A673 (cell line): Measurements from ENCODE around the gene ACTN4. TPM values are rescaled to one million over a fixed set of nuclear protein-coding genes. Genes with fewer than 3 reads are reported as not detected.

ENCODE experiments used
- BruUV-seq: library from RNA; stranded (reverse); fragments of 400-500 nt; replicated peaks from 2 replicates; lab custom pipeline; 2021; lab: Mats Ljungman, UMichigan
- CTCF ChIA-PET: fragments of 300-600 bp; sonication (Branson Sonifier 250); formaldehyde crosslinking; loops from one replicate; lab custom pipeline; 2022; ENCODE audit warnings: antibody characterized with exemption; lab: Charles Lee
- POLR2A ChIA-PET: fragments of 300-600 bp; sonication (Branson Sonifier 250); formaldehyde crosslinking; loops from one replicate; lab custom pipeline; 2022; ENCODE audit warnings: antibody characterized with exemption; ENCODE audit not compliant: low non-redundant PET; lab: Charles Lee
- DNase-seq: peaks from one replicate; pipeline ENCODE4 v3.0.0-alpha.2; 2015; ENCODE audit warnings: low spot score
- H3K27ac ChIP-seq: fragments of 200-600 bp; sonication (generic); 2 replicates; pipeline ENCODE4 v1.5.1; 2016; ENCODE audit warnings: mixed run types, low read depth, mild to moderate bottlenecking, mixed read lengths, antibody characterized with exemption, low read length; ENCODE audit not compliant: poor library complexity, severe bottlenecking
- H3K27me3 ChIP-seq: fragments of 200-600 bp; sonication (generic); replicated peaks from 2 replicates; pipeline ENCODE4 v1.6.1; 2017; ENCODE audit warnings: mixed run types, low read depth, mild to moderate bottlenecking, mixed read lengths, antibody characterized with exemption, low read length; ENCODE audit not compliant: insufficient read depth, poor library complexity
- H3K36me3 ChIP-seq: fragments of 200-600 bp; sonication (generic); 2 replicates; pipeline ENCODE4 v1.6.1; 2016; ENCODE audit warnings: mixed run types, mild to moderate bottlenecking, mixed read lengths, antibody characterized with exemption, low read length; ENCODE audit not compliant: insufficient read depth, poor library complexity, severe bottlenecking
- H3K4me1 ChIP-seq: fragments of 200-600 bp; sonication (generic); 2 replicates; pipeline ENCODE4 v1.6.1; 2017; ENCODE audit warnings: mixed run types, mild to moderate bottlenecking, mixed read lengths, antibody characterized with exemption, low read length; ENCODE audit not compliant: insufficient read depth, poor library complexity, severe bottlenecking
- H3K4me3 ChIP-seq: fragments of 200-600 bp; sonication (generic); 2 replicates; pipeline ENCODE4 v1.5.1; 2016; ENCODE audit warnings: low read depth, mixed run types, mild to moderate bottlenecking, mixed read lengths, low read length; ENCODE audit not compliant: poor library complexity, severe bottlenecking
- H3K9me3 ChIP-seq: fragments of 200-600 bp; sonication (generic); 2 replicates; pipeline ENCODE4 v1.6.1; 2016; ENCODE audit warnings: mixed run types, low read depth, mild to moderate bottlenecking, mixed read lengths, antibody characterized with exemption, low read length; ENCODE audit not compliant: poor library complexity, severe bottlenecking
- CTCF ChIP-seq: fragments of 300-800, 200-600 bp; sonication (generic); conservative IDR thresholded peaks from 2 replicates; pipeline ENCODE4 v1.5.1; 2017; ENCODE audit warnings: low read depth, mild to moderate bottlenecking, antibody characterized with exemption, low read length, moderate library complexity, mixed read lengths
- EZH2 ChIP-seq: fragments of 200-600 bp; sonication (generic); IDR thresholded peaks from 2 replicates; pipeline ENCODE4 v1.6.1; 2017; ENCODE audit warnings: borderline replicate concordance, low read depth, mild to moderate bottlenecking, mixed read lengths, antibody characterized with exemption, low read length; ENCODE audit not compliant: poor library complexity, severe bottlenecking
- intact Hi-C: fragments of 100-400 bp; cut with micrococcal nuclease; formaldehyde crosslinking; loops from one replicate; pipeline ENCODE4 v1.10.0; 2022; ENCODE audit not compliant: unreplicated experiment
- total RNA-seq: library from RNA; stranded (reverse); gene quantifications from 2 replicates; pipeline ENCODE4 v1.2.3, GENCODE V29; 2021

Gene ACTN4
- total RNA-seq, 1 experiment from 2014 or later = 397 TPM

- peaks cover 8% of the 10 kb centered on the region for H3K4me1 ChIP-seq
- no peak for DNase-seq
- ChIA-PET POLR2A (no interaction called here), CTCF (no interaction called here)
- peaks cover 10% of the 10 kb centered on the region for H3K36me3 ChIP-seq
- no peaks in the 10 kb centered on the region for H3K27me3 ChIP-seq
- H3K9me3 ChIP-seq = no peaks in the 10 kb centered on the region
- TF ChIP-seq EZH2 (no peak), CTCF (no peak)
- no peak overlapping the region for H3K27ac ChIP-seq
- intact Hi-C loops = no loop called here
- BruUV-seq = no TSS peak
- H3K4me3 ChIP-seq = no peak overlapping the region
These were observed 87.8 kb downstream of the ACTN4 start for GRCh38 chr19:38735257-38735686.

GRCh38 chr19:38736036-38736412 lies 88.6 kb downstream of the ACTN4 start:
- no peaks in the 10 kb centered on the region for H3K27me3 ChIP-seq
- no TSS peak for BruUV-seq
- intact Hi-C loops = no loop called here
- CTCF ChIA-PET = no interaction called here
- peak overlapping the region; percentile 42 for H3K4me3 ChIP-seq
- H3K4me1 ChIP-seq = peaks cover 8% of the 10 kb centered on the region
- H3K27ac ChIP-seq = no peak overlapping the region
- DNase-seq = no peak
- POLR2A ChIA-PET = no interaction called here
- H3K9me3 ChIP-seq = no peaks in the 10 kb centered on the region
- no peak for TF ChIP-seq CTCF
- TF ChIP-seq EZH2 = no peak
- H3K36me3 ChIP-seq = peaks cover 2% of the 10 kb centered on the region

GRCh38 chr19:38736413-38737280 lies 89.2 kb downstream of the ACTN4 start:
- CTCF ChIA-PET = no interaction called here

More at GRCh38 chr19:38736413-38737280, 89.2 kb downstream of the ACTN4 start:
- DNase-seq = peak; percentile 68
- intact Hi-C loops = no loop called here
- Histone ChIP-seq H3K27ac (no peak overlapping the region), H3K4me1 (peaks cover 8% of the 10 kb centered on the region), H3K27me3 (no peaks in the 10 kb centered on the region), H3K9me3 (no peaks in the 10 kb centered on the region), H3K36me3 (no peaks in the 10 kb centered on the region), H3K4me3 (peak overlapping the region; percentile 42)
- POLR2A ChIA-PET = no interaction called here
- no peak for TF ChIP-seq CTCF
- no peak for TF ChIP-seq EZH2
- BruUV-seq = no TSS peak
